AG10803 (cell line): ENCODE data around the gene KATNB1.
"Not testable (repeated sequence)": the region's sequence is repeated elsewhere in the genome, so short reads cannot be mapped to it uniquely, and the experiment has no call there.

ENCODE experiments used
- DNase-seq: peaks from one replicate; pipeline ENCODE4 v3.0.0; 2010; ENCODE audit warnings: low read depth
- H3K4me3 ChIP-seq: 2 replicates; pipeline ENCODE4 v1.5.1; 2011; ENCODE audit warnings: mild to moderate bottlenecking, low read length, control low read depth
- CTCF ChIP-seq: conservative IDR thresholded peaks from 2 replicates; pipeline ENCODE4 v1.5.1; 2011; ENCODE audit warnings: mild to moderate bottlenecking, low read length, control low read depth, inconsistent platforms

Gene KATNB1

DNA sequence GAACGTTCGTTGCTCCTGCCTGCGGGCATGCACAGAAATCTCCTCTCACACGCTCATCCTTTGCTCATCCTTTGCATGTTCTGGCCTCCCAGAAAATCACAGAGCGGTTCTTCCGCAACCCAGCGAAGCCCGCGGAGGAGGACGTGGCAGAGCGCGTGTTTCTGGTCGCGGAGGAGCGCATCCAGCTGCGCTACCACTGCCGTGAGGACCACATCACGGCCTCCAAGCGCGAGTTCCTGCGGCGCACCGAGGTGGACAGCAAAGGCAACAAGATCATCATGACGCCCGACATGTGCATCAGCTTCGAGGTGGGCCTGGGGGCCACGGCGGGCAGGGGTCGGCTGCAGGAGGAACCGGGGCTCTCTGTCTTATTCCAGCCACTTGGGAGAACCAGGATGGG is 9.6 kb upstream of the KATNB1 start:
- H3K4me3 ChIP-seq = no peak overlapping the region
- DNase-seq = no peak
- TF ChIP-seq CTCF = no peak

- H3K4me3 ChIP-seq = no peak overlapping the region
- no peak for TF ChIP-seq CTCF
- DNase-seq = no peak
Observed at GRCh38 chr16:57726433-57726947, 9.1 kb upstream of the KATNB1 start.

- no peak overlapping the region for H3K4me3 ChIP-seq
- no peak for TF ChIP-seq CTCF
- no peak for DNase-seq
Observed at GRCh38 chr16:57727610-57728009, 8.0 kb upstream of the KATNB1 start.

- H3K4me3 ChIP-seq = no peak overlapping the region
- DNase-seq = no peak
- no peak for TF ChIP-seq CTCF
Observed at GRCh38 chr16:57728336-57729181, 7.0 kb upstream of the KATNB1 start.

GRCh38 chr16:57729182-57729484 is 6.4 kb upstream of the KATNB1 start:
- TF ChIP-seq CTCF = no peak
- no peak for DNase-seq
- H3K4me3 ChIP-seq = no peak overlapping the region

DNA sequence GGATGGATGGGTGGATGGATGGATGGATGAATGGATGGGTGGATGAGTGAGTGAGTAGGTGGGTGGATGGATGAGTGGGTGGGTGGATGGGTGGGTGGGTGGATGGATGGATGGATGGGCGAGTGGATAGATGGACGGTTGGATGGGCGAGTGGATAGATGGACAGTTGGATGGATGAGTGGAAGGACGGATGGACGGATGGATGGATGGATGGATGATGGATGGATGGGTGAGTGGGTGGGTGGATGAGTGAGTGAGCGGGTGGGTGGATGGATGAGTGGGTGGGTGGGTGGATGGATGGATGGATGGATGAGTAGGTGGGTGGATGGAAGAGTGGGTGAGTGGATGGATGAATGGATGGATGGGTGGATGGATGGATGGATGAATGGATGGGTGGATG is 5.7 kb upstream of the KATNB1 start:
- not testable (repeated sequence) for DNase-seq, H3K4me3 ChIP-seq

DNA sequence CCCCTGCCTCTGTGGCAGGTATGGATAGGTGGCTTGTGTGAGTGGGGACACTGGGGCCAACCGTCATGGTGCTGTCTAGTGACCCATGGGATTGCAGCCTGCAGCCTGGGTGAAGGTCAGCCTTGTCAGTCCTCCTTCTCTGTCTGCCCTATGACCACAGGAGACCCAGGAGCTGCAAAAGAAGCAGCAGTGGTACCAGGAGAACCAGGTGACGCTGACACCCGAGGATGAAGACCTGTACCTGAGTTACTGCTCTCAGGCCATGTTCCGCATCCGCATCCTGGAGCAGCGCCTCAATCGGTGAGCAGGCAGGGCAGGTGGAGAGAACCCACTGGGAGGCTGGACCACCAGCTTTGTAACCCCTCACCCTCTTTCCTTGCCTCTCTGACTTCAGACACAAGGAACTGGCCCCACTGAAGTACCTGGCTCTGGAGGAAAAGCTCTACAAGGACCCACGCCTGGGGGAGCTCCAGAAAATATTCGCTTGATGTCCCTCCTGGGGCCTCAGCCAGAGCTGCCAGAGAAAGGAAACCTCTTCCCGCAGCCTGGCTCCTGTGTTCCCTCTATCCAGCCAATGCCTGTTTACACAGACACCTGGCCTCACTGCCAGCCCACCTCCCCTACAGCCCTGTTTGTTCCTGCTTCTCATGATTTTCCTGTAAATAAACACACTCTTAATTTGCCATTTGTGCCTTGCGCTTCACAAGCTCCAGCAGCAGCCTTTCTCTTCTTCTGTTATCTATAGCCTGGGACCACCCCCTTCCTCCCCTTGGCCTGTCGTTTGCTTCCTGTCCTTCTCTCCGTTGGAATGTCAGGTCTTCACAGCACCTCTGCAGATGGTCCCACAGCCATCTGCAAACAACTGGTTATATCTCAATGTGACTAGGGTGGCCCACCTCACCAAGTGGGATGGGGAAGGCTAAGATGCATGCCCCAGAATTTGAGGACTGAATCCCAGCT is 4.5 kb upstream of the KATNB1 start:
- no peak for DNase-seq
- H3K4me3 ChIP-seq = no peak overlapping the region
- no peak for TF ChIP-seq CTCF
